Measurements from ENCODE around the gene GNB1. TPM values are rescaled to one million over a fixed set of nuclear protein-coding genes. Genes with fewer than 3 reads are reported as not detected.

GNB1 gene
- total RNA-seq, 1 donor from 2014 or later = 328 TPM

DNA sequence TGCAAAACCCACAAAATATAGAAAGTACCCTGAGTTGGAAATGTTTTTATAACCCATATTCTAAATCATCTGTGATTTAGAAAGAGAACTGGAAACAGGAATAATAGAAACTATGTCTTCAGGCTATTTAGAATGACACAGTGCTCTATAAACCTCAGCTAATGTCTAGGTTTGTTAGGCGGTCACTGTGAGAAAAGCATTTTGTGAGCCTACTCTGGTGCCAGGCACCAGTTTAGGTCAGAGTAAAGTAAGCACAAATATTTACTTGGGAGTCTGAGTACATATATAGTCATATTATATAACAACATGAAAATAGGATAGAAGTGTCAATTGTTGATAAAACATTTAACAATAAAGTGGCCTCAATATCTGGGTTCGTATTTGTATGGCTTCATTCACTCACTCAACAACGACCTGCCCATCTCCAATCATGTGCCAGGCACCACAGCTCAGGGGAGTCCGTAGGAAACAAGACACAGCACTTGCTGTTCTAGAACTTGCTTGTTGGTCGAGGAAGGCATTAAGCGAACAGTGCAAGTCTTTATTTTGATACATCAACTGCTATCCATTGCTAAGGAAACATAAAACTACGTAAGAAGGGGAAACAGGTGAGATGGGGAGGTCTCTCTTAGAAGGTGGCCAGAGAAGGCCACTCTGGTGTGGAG, 37.2 kb downstream of the GNB1 start:
- TF ChIP-seq, protein P1, sequence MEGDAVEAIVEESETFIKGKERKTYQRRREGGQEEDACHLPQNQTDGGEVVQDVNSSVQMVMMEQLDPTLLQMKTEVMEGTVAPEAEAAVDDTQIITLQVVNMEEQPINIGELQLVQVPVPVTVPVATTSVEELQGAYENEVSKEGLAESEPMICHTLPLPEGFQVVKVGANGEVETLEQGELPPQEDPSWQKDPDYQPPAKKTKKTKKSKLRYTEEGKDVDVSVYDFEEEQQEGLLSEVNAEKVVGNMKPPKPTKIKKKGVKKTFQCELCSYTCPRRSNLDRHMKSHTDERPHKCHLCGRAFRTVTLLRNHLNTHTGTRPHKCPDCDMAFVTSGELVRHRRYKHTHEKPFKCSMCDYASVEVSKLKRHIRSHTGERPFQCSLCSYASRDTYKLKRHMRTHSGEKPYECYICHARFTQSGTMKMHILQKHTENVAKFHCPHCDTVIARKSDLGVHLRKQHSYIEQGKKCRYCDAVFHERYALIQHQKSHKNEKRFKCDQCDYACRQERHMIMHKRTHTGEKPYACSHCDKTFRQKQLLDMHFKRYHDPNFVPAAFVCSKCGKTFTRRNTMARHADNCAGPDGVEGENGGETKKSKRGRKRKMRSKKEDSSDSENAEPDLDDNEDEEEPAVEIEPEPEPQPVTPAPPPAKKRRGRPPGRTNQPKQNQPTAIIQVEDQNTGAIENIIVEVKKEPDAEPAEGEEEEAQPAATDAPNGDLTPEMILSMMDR (IDR thresholded peaks at IDR 0.05) = no peak
- H3K4me1 ChIP-seq = peaks cover 37% of the 10 kb centered on the region
- no peak for DNase-seq
- ATAC-seq = no peak
- H3K4me3 ChIP-seq = no peak overlapping the region
- H3K36me3 ChIP-seq = no peaks in the 10 kb centered on the region
- no peaks in the 10 kb centered on the region for H3K27me3 ChIP-seq
- no peaks in the 10 kb centered on the region for H3K9me3 ChIP-seq
- H3K27ac ChIP-seq = no peak overlapping the region
- intact Hi-C loops (cut with DNase I) = no loop called here

DNA sequence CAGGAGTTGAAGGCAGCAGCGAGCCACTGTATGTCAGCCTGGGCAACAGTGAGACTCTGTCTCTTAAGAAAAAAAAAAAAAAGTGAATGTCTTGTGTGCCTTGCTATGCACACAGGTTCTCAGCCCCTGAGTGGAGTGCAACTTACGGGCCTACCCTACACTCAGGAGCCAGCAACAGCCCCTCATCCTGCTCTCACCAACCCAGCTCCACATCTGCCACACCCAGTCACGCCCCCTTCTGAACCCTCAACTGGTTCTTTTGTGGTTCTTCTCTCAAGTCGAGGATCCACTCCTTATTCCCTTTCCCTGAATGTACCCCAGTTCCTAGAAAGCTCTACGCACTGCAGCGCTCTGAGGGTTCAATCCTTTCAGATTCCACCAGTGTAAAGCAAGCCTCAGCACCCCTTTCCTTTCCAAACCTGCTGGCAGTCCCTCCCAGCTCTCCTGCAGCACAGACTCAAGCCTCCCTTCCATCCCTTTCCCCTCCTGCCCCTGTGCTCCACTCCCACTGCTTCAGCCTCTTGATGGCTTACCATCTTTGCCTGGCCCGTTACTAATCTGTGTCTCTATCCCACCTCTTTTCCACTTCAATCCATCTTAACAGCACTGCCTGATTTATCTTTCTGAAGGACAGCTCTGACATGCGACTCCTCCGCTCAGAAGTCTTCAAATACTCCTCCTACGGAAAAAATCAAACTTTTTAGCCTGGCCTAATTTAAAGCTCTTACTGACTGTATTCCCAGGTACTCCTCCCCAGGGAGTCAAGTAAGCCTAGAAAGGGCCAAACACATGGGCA, 38.1 kb downstream of the GNB1 start:
- H3K4me3 ChIP-seq = no peak overlapping the region
- TF ChIP-seq, protein P1 (IDR thresholded peaks at IDR 0.05) = no peak
- peaks cover 36% of the 10 kb centered on the region for H3K4me1 ChIP-seq
- H3K27me3 ChIP-seq = no peaks in the 10 kb centered on the region
- intact Hi-C loops (cut with DNase I) = no loop called here
- ATAC-seq (peak; percentile 23), DNase-seq (no peak)
- H3K9me3 ChIP-seq = no peaks in the 10 kb centered on the region
- H3K27ac ChIP-seq = no peak overlapping the region
- no peaks in the 10 kb centered on the region for H3K36me3 ChIP-seq

DNA sequence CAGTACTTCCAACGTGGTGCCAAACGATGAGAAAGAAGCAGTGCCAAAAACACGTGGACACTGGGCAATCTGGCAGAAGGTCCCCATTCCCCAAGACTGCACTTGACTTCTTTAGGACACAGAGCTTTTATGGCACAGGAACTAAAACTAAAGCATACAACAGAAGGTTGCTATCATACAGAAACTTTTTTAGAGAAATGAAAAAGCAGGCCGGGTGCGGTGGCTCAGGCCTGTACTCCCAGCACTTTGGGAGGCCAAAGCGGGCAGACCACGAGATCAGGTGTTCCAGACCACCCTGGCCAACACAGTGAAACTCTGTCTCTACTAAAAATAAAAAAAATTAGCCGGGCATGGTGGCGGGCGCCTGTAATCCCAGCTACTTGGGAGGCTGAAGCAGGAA, 43.0 kb downstream of the GNB1 start:
- H3K27me3 ChIP-seq = no peaks in the 10 kb centered on the region
- ATAC-seq (no peak), DNase-seq (no peak)
- no peak overlapping the region for H3K4me3 ChIP-seq
- no peaks in the 10 kb centered on the region for H3K9me3 ChIP-seq
- peaks cover 41% of the 10 kb centered on the region for H3K4me1 ChIP-seq
- intact Hi-C loops (cut with DNase I) = no loop called here
- TF ChIP-seq, protein P1 (IDR thresholded peaks at IDR 0.05) = no peak
- no peaks in the 10 kb centered on the region for H3K36me3 ChIP-seq
- no peak overlapping the region for H3K27ac ChIP-seq

DNA sequence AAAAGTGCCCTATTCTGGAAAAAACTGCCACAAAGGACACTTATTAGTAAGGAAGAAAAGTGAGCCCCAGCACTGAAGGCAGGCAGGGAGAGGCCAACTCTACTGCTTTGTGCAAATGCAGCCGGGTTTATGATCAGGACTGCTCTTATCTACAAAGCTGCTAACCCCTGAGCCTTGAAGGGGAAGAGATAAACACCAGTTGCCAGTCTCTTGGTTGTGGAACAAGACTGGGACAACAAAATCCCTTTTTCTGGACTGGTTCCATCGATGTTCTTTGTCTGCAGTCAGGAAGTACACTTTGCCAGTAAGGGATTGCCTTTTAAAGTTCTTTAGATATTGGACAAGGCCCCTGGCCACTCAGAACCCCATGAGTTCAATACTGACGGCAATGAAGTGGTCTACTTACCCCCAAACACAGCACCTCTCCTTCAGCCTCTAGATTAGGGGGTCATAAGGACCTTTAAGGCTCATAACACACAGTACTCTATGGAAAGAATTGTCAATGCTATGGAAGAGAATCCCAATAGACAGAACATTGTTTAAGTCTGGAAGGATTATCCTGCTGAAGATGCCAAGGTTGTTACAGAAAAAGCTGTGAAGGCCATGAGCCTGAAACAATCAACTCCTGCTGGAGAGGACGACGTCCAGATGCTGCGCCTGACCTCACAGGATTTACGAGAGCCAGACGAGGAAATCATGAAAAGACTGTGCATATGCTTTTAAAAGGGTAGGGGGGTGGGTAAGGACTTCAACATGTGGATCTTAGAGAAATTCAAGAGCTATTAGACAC, 43.6 kb downstream of the GNB1 start:
- peaks cover 45% of the 10 kb centered on the region for H3K4me1 ChIP-seq
- H3K36me3 ChIP-seq = no peaks in the 10 kb centered on the region
- no peaks in the 10 kb centered on the region for H3K9me3 ChIP-seq
- no peak for ATAC-seq
- no peak for DNase-seq
- no peak overlapping the region for H3K4me3 ChIP-seq
- TF ChIP-seq, protein P1 (IDR thresholded peaks at IDR 0.05) = no peak
- no peaks in the 10 kb centered on the region for H3K27me3 ChIP-seq
- H3K27ac ChIP-seq = peak overlapping the region; percentile 51
- intact Hi-C loops (cut with DNase I) = no loop called here

DNA sequence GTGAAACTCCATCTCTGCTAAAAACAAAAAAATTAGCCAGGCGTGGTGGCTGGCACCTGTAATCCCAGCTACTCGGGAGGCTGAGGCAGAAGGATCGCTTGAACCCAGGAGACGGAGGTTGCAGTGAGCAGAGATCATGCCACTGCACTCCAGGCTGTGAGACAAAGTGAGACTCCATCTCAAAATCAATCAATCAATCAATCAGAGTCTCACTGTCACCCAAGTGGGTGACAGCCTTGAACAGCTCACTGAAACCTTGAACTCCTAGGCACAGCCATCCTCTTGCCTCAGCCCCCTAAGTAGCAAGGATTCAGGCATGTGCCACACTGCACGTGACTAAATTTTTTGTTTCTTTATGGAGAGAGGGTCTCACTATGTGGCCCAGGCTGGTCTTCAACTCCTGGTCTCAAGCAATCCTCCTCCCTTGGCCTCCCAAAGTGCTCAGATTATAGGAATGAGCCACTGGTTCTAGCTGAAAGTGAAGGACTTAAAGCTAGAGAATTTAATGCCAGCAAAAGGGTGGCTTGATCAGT, 44.4 kb downstream of the GNB1 start:
- Histone ChIP-seq H3K27ac (peak overlapping the region; percentile 51), H3K4me3 (no peak overlapping the region), H3K4me1 (peaks cover 53% of the 10 kb centered on the region), H3K27me3 (no peaks in the 10 kb centered on the region), H3K9me3 (no peaks in the 10 kb centered on the region), H3K36me3 (no peaks in the 10 kb centered on the region)
- TF ChIP-seq, protein P1 (IDR thresholded peaks at IDR 0.05) = no peak
- intact Hi-C loops (cut with DNase I) = no loop called here
- ATAC-seq (no peak), DNase-seq (no peak)
